Measurements from ENCODE around the gene VPS54. TPM values are rescaled to one million over a fixed set of nuclear protein-coding genes. Genes with fewer than 3 reads are reported as not detected.
"Not testable (repeated sequence)": the region's sequence is repeated elsewhere in the genome, so short reads cannot be mapped to it uniquely, and the experiment has no call there.

Gene VPS54
- total RNA-seq, 1 donor from 2014 or later = 17.5 TPM

GRCh38 chr2:63975437-63976124, 43.6 kb downstream of the VPS54 start:
- no peaks in the 10 kb centered on the region for H3K4me1 Mint-ChIP-seq (ENCODE audit: low read depth, unreplicated experiment)
- no peak overlapping the region for H2AFZ ChIP-seq (ENCODE audit: low read depth, low read length)
- no peaks in the 10 kb centered on the region for H3K27me3 Mint-ChIP-seq (ENCODE audit: low read depth, unreplicated experiment)

GRCh38 chr2:63975036-63975435, 44.2 kb downstream of the VPS54 start:
- not testable (repeated sequence) for H2AFZ ChIP-seq (ENCODE audit: low read depth, low read length); H3K36me3 Mint-ChIP-seq (ENCODE audit: low read depth, unreplicated experiment)

More at GRCh38 chr2:63975437-63976124, 43.6 kb downstream of the VPS54 start:
- no peak overlapping the region for H3K9ac ChIP-seq (ENCODE audit: low read length)
- H3K27ac Mint-ChIP-seq (ENCODE audit: unreplicated experiment) = no peak overlapping the region
- peaks cover 4% of the 10 kb centered on the region for H3K36me3 ChIP-seq (ENCODE audit: insufficient read depth, low read length)
- no peaks in the 10 kb centered on the region for H3K4me1 ChIP-seq (ENCODE audit: insufficient read depth, low read length)
- FAIRE-seq = no peak
- no peak for DNase-seq (ENCODE audit: low read depth)
- no peaks in the 10 kb centered on the region for H3K79me2 ChIP-seq (ENCODE audit: insufficient read depth, low read length)
- H3K27ac ChIP-seq (ENCODE audit: low read depth, low read length) = no peak overlapping the region
- no peak overlapping the region for H3K4me2 ChIP-seq (ENCODE audit: low read length)
- H3K9me3 ChIP-seq (ENCODE audit: insufficient read depth, low read depth, low read length) = no peaks in the 10 kb centered on the region
- no peaks in the 10 kb centered on the region for H3K27me3 ChIP-seq (ENCODE audit: insufficient read depth, low read length)
- H4K20me1 ChIP-seq (ENCODE audit: insufficient read depth, low read length) = no peaks in the 10 kb centered on the region
- H3K4me3 Mint-ChIP-seq (ENCODE audit: unreplicated experiment) = no peak overlapping the region
- no peak overlapping the region for H3K4me3 ChIP-seq (ENCODE audit: insufficient read depth, low read depth, low read length)
- TF ChIP-seq CTCF (IDR thresholded peaks at IDR 0.05; ENCODE audit: insufficient read depth, low read depth, low read length) (no peak), EZH2 (IDR thresholded peaks at IDR 0.05; ENCODE audit: insufficient read depth, low read length) (no peak)
- H3K36me3 Mint-ChIP-seq (ENCODE audit: low read depth, unreplicated experiment) = peaks cover 4% of the 10 kb centered on the region
- H3K9me3 Mint-ChIP-seq (ENCODE audit: unreplicated experiment) = no peaks in the 10 kb centered on the region

GRCh38 chr2:63962186-63962585, 57.0 kb downstream of the VPS54 start:
- Histone ChIP-seq H3K36me3 (ENCODE audit: insufficient read depth, low read length) (peaks cover 12% of the 10 kb centered on the region), H3K9ac (ENCODE audit: low read length) (no peak overlapping the region), H3K27me3 (ENCODE audit: insufficient read depth, low read length) (no peaks in the 10 kb centered on the region), H3K79me2 (ENCODE audit: insufficient read depth, low read length) (no peaks in the 10 kb centered on the region), H3K27ac (ENCODE audit: low read depth, low read length) (no peak overlapping the region), H3K9me3 (ENCODE audit: insufficient read depth, low read depth, low read length) (no peaks in the 10 kb centered on the region), H4K20me1 (ENCODE audit: insufficient read depth, low read length) (no peaks in the 10 kb centered on the region), H3K4me3 (ENCODE audit: insufficient read depth, low read depth, low read length) (no peak overlapping the region), H3K4me2 (ENCODE audit: low read length) (no peak overlapping the region), H2AFZ (ENCODE audit: low read depth, low read length) (no peak overlapping the region), H3K4me1 (ENCODE audit: insufficient read depth, low read length) (no peaks in the 10 kb centered on the region)
- Mint-ChIP-seq H3K36me3 (ENCODE audit: low read depth, unreplicated experiment) (peaks cover 5% of the 10 kb centered on the region), H3K4me1 (ENCODE audit: low read depth, unreplicated experiment) (no peaks in the 10 kb centered on the region), H3K4me3 (ENCODE audit: unreplicated experiment) (no peak overlapping the region), H3K27ac (ENCODE audit: unreplicated experiment) (no peak overlapping the region), H3K27me3 (ENCODE audit: low read depth, unreplicated experiment) (no peaks in the 10 kb centered on the region), H3K9me3 (ENCODE audit: unreplicated experiment) (no peaks in the 10 kb centered on the region)
- no peak for TF ChIP-seq CTCF (IDR thresholded peaks at IDR 0.05; ENCODE audit: insufficient read depth, low read depth, low read length)
- no peak for TF ChIP-seq EZH2 (IDR thresholded peaks at IDR 0.05; ENCODE audit: insufficient read depth, low read length)
- no peak for FAIRE-seq
- DNase-seq (ENCODE audit: low read depth) = no peak

More at GRCh38 chr2:63975036-63975435, 44.2 kb downstream of the VPS54 start:
- not testable (repeated sequence) for H3K4me3 Mint-ChIP-seq (ENCODE audit: unreplicated experiment); H3K9me3 ChIP-seq (ENCODE audit: insufficient read depth, low read depth, low read length); H3K4me1 Mint-ChIP-seq (ENCODE audit: low read depth, unreplicated experiment); H3K27me3 Mint-ChIP-seq (ENCODE audit: low read depth, unreplicated experiment); H3K27ac ChIP-seq (ENCODE audit: low read depth, low read length); H3K4me3 ChIP-seq (ENCODE audit: insufficient read depth, low read depth, low read length); FAIRE-seq; H4K20me1 ChIP-seq (ENCODE audit: insufficient read depth, low read length); H3K9me3 Mint-ChIP-seq (ENCODE audit: unreplicated experiment); DNase-seq (ENCODE audit: low read depth); H3K79me2 ChIP-seq (ENCODE audit: insufficient read depth, low read length); H3K27ac Mint-ChIP-seq (ENCODE audit: unreplicated experiment); H3K4me2 ChIP-seq (ENCODE audit: low read length); H3K36me3 ChIP-seq (ENCODE audit: insufficient read depth, low read length); H3K27me3 ChIP-seq (ENCODE audit: insufficient read depth, low read length); H3K9ac ChIP-seq (ENCODE audit: low read length); H3K4me1 ChIP-seq (ENCODE audit: insufficient read depth, low read length)

Data from astrocyte (in vitro differentiated cells and primary cell).